Upper lobe of left lung (tissue), 6 donors: ENCODE data around the gene MDP1. TPM values are rescaled to one million over a fixed set of nuclear protein-coding genes. Genes with fewer than 3 reads are reported as not detected.

ENCODE experiments used
- ATAC-seq, 2 donors: fragments of 200-7000 bp; cut with Tn5 transposase; one replicate each; pipeline ENCODE4 v1.9.1; 2022; ENCODE audit warnings: mild to moderate bottlenecking in 2 of 2, moderate library complexity in 2 of 2; ENCODE audit not compliant: low FRiP score in 2 of 2
- DNase-seq, 2 donors: peaks; one replicate each; pipeline ENCODE4 v3.0.0-alpha.2; 2019 to 2020
- H3K27ac ChIP-seq, 4 donors: fragments of 200-600 bp; sonication (generic); one replicate each; pipeline ENCODE4 v1.5.1; 2016 to 2019
- H3K27me3 ChIP-seq, 4 donors: fragments of 200-600 bp; sonication (generic); one replicate each; pipeline ENCODE4 v1.5.1; 2017 to 2019
- H3K36me3 ChIP-seq, 4 donors: fragments of 200-600 bp; sonication (generic); one replicate each; pipeline ENCODE4 v1.5.1; 2016 to 2019
- H3K4me1 ChIP-seq, 4 donors: fragments of 200-600 bp; sonication (generic); one replicate each; pipeline ENCODE4 v1.5.1; 2018 to 2019
- H3K4me3 ChIP-seq, 4 donors: fragments of 200-600 bp; sonication (generic); one replicate each; pipeline ENCODE4 v1.5.1; 2017 to 2019; ENCODE audit warnings: mild to moderate bottlenecking in 2 of 4, moderate library complexity in 1 of 4
- H3K9me3 ChIP-seq, 4 donors: fragments of 200-600 bp; sonication (generic); one replicate each; pipeline ENCODE4 v1.5.1; 2018 to 2019
- CTCF ChIP-seq, 6 experiments: fragments of 450-650 bp in 4 of 6; fragments of 200-600 bp in 2 of 6; sonication (generic) in 2 of 6; IDR thresholded peaks; one replicate each; pipeline ENCODE4 v1.5.1; 2016 to 2019; ENCODE audit warnings: antibody characterized with exemption in 6 of 6
- EP300 ChIP-seq, 4 donors: sonication (generic); formaldehyde crosslinking; IDR thresholded peaks; one replicate each; pipeline ENCODE4 v1.5.1; 2017; ENCODE audit warnings: antibody characterized with exemption in 4 of 4, control low read depth in 2 of 4
- POLR2A ChIP-seq, 4 donors: fragments of 450-650 bp; IDR thresholded peaks; one replicate each; pipeline ENCODE4 v1.5.1; 2016 to 2017; ENCODE audit warnings: antibody characterized with exemption in 4 of 4, mild to moderate bottlenecking in 2 of 4
- POLR2AphosphoS5 ChIP-seq, 2 donors: sonication (generic); formaldehyde crosslinking; IDR thresholded peaks; one replicate each; pipeline ENCODE4 v1.5.1; 2017; ENCODE audit warnings: antibody characterized with exemption in 2 of 2
- WGBS, 2 donors: methylation state at CpG; one replicate each; pipeline ENCODE4 v1.1.5; 2017 to 2018; 5-methylcytosine and 5-hydroxymethylcytosine counted together
- small RNA-seq, 4 donors: library from RNA; depleted of rRNA; stranded (forward); fragments of <200 nt; gene quantifications; one replicate each; pipeline ENCODE3, GENCODE V24; 2016
- total RNA-seq, 6 donors: library from RNA; depleted of rRNA in 4 of 6; stranded (reverse); fragments of >200 nt in 4 of 6; gene quantifications; one replicate each; pipeline versions ENCODE4 v1.1.0 to v1.2.1, GENCODE V29; 2016 to 2021
- donor health status: DM: no; HTN: no; CAD: no; lungs with moderate emphysema.
- donor health status: DM: no; HTN: yes; CAD: no; lungs with severe emphysema.

MDP1 gene
- total RNA-seq, 6 donors from 2014 or later: 8.1 to 21.1 (median 12.7) TPM

- WGBS, 2 donors: 34 to 39% methylated on average over 27 to 54 of the region's 63 CpGs
- TF ChIP-seq CTCF (IDR thresholded peaks at IDR 0.05) (no peak), POLR2A (IDR thresholded peaks at IDR 0.05) (peak in 1 of 4 donors; percentile 35)
- peaks cover 0 to 10% (median 6%) of the 10 kb centered on the region in 4 donors for H3K4me1 ChIP-seq
- peak within 1 kb of the TSS in 3 of 4 donors; percentile 34 to 45 (median 43) for H3K4me3 ChIP-seq
- peaks cover 3 to 75% (median 44%) of the 10 kb centered on the region in 4 donors for H3K36me3 ChIP-seq
- no peaks in the 10 kb centered on the region for H3K9me3 ChIP-seq
- H3K27me3 ChIP-seq: no peaks in the 10 kb centered on the region
- DNase-seq (peak; percentile 84 to 91), ATAC-seq (peak; percentile 72 to 84)
- H3K27ac ChIP-seq: peak within 1 kb of the TSS in 3 of 4 donors; percentile 10 to 52 (median 22)
These were observed 44.2 kb downstream of the MDP1 start, which contains the start of gene REC8 for GRCh38 chr14:24171422-24172260. Gene REC8 (plus strand): TSS chr14:24172080. CDS start chr14:24172553, 473 bp downstream.

DNA sequence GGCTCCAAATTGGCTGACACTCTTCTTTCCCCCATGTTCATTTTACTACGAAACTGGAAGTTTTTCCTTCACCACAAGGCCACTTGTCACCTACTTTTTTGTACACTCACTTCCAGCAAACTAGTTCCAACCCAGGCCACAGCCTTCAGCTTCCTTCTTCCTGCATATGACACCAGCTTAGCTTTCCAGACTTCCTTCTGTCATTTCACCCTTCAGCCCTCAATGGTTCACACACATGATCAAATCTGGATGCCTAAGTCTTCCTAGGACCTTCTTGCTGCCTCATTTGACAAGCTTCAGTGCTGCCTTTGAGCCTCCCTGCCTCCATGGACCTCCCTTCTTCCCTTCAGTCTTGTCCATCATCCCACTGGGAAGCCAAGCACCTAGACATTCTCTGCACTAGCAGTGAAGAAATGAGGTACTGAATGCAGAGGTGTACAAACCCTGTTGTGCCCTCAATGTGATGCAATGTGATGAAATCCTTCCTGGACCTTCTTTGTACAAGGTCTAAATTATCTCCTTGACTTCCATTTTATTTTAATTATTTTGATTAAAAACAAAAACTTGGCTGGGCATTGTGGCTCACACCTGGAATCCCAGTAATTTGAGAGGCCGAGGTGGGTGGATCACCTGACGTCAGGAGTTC is 48.3 kb downstream of the MDP1 start:
- ATAC-seq (no peak), DNase-seq (peak in 1 of 2 donors; percentile 41)
- Histone ChIP-seq H3K9me3 (no peaks in the 10 kb centered on the region), H3K4me1 (peaks cover 18 to 41% (median 20%) of the 10 kb centered on the region in 4 donors), H3K27ac (peak overlapping the region in 2 of 4 donors; percentile 12 to 24), H3K4me3 (no peak overlapping the region), H3K36me3 (peaks cover 35 to 85% (median 61%) of the 10 kb centered on the region in 4 donors), H3K27me3 (no peaks in the 10 kb centered on the region)
- WGBS, 2 donors: 77 to 81% methylated on average over 3 of the region's 3 CpGs
- no peak for TF ChIP-seq EP300 (IDR thresholded peaks at IDR 0.05)

GRCh38 chr14:24165785-24166184 is 50.1 kb downstream of the MDP1 start:
- 82 to 84% methylated on average over 5 of the region's 5 CpGs for WGBS, 2 donors
- no peak overlapping the region for H3K4me3 ChIP-seq
- H3K27ac ChIP-seq: no peak overlapping the region
- H3K27me3 ChIP-seq: no peaks in the 10 kb centered on the region
- H3K9me3 ChIP-seq: no peaks in the 10 kb centered on the region
- DNase-seq (no peak), ATAC-seq (no peak)
- peaks cover 25 to 44% (median 26%) of the 10 kb centered on the region in 4 donors for H3K4me1 ChIP-seq
- no peak for TF ChIP-seq POLR2AphosphoS5 (IDR thresholded peaks at IDR 0.05)
- no peak for TF ChIP-seq EP300 (IDR thresholded peaks at IDR 0.05)
- no peak for TF ChIP-seq CTCF (IDR thresholded peaks at IDR 0.05)
- no peak for TF ChIP-seq POLR2A (IDR thresholded peaks at IDR 0.05)
- peaks cover 35 to 80% (median 57%) of the 10 kb centered on the region in 4 donors for H3K36me3 ChIP-seq

- Histone ChIP-seq H3K27me3 (no peaks in the 10 kb centered on the region), H3K4me3 (no peak overlapping the region), H3K27ac (peak overlapping the region in 1 of 4 donors; percentile 90), H3K9me3 (no peaks in the 10 kb centered on the region), H3K4me1 (peaks cover 30 to 52% (median 31%) of the 10 kb centered on the region in 4 donors), H3K36me3 (peaks cover 35 to 83% (median 62%) of the 10 kb centered on the region in 4 donors)
- DNase-seq (peak in 1 of 2 donors; percentile 70), ATAC-seq (no peak)
- WGBS, 2 donors: 83 to 97% methylated on average over 9 of the region's 14 CpGs
- no peak for TF ChIP-seq POLR2A (IDR thresholded peaks at IDR 0.05)
- no peak for TF ChIP-seq POLR2AphosphoS5 (IDR thresholded peaks at IDR 0.05)
- no peak for TF ChIP-seq EP300 (IDR thresholded peaks at IDR 0.05)
- TF ChIP-seq CTCF (IDR thresholded peaks at IDR 0.05): no peak
These were observed 51.3 kb downstream of the MDP1 start for GRCh38 chr14:24164518-24164991.

Small RNAs within 50 kb of the gene (small RNA-seq; reads per million reads assigned to genes)
- 0 reads per million in 4 donors for gene AL136295.4
- 0 reads per million in 4 donors for gene CHMP4A
- gene IPO4: 0 reads per million in 4 donors
- gene IRF9: 0 reads per million in 4 donors
- gene MDP1: 0 to 0.13 (median 0) reads per million in 4 donors

Other genes with a start within 250 kb of the MDP1 start
- gene DHRS4L2, start 227.1 kb downstream of the MDP1 start, total RNA-seq: 10 to 100 TPM; 13.2 to 27.4 (median 18.2) TPM
- gene CARMIL3, start 164.1 kb downstream of the MDP1 start, total RNA-seq: 10 to 100 TPM in 1 of 6 donors, 1 to 10 TPM in 3, under 1 TPM in 2; 0.39 to 15.7 (median 1.2) TPM
- not detected for gene CPNE6, start 144.5 kb downstream of the MDP1 start, total RNA-seq
- 10 to 100 TPM; 27.2 to 70.3 (median 34.9) TPM for gene PCK2, start 121.8 kb downstream of the MDP1 start, total RNA-seq
- gene DCAF11, start 101.3 kb downstream of the MDP1 start, total RNA-seq: 100 to 1,000 TPM in 2 of 6 donors, 10 to 100 TPM in 4; 68.4 to 138 (median 95.0) TPM
- gene NRL, start 101.1 kb downstream of the MDP1 start, total RNA-seq: 1 to 10 TPM; 2.6 to 9.8 (median 4.4) TPM
- gene FITM1, start 85.4 kb downstream of the MDP1 start, total RNA-seq: under 1 TPM in 4 of 6 donors, not detected in 2; 0.63 to 0.89 (median 0.82) TPM
- gene PSME1, start 79.9 kb downstream of the MDP1 start, total RNA-seq: 100 to 1,000 TPM in 5 of 6 donors, 10 to 100 TPM in 1; 56.6 to 206 (median 142) TPM
- gene EMC9, start 74.5 kb downstream of the MDP1 start, total RNA-seq: 10 to 100 TPM in 5 of 6 donors, 1 to 10 TPM in 1; 8.6 to 13.8 (median 12.0) TPM
- 100 to 1,000 TPM in 3 of 6 donors, 10 to 100 TPM in 3; 58.5 to 144 (median 84.4) TPM for gene PSME2, start 69.5 kb downstream of the MDP1 start, total RNA-seq
- 100 to 1,000 TPM in 2 of 6 donors, 10 to 100 TPM in 4; 52.1 to 173 (median 63.9) TPM for gene RNF31, start 68.6 kb downstream of the MDP1 start, total RNA-seq
- gene IRF9, start 54.8 kb downstream of the MDP1 start, total RNA-seq: 100 to 1,000 TPM in 3 of 6 donors, 10 to 100 TPM in 3; 78.2 to 192 (median 107) TPM
- 10 to 100 TPM; 16.0 to 76.5 (median 29.4) TPM for gene REC8, start 44.0 kb downstream of the MDP1 start, total RNA-seq
- gene IPO4, start 27.2 kb downstream of the MDP1 start, total RNA-seq: 10 to 100 TPM; 20.8 to 50.3 (median 35.2) TPM
- gene TM9SF1, start 20.6 kb downstream of the MDP1 start, total RNA-seq: 10 to 100 TPM; 15.7 to 75.4 (median 53.8) TPM
- 1 to 10 TPM in 1 of 6 donors, not detected in 5; 1.3 TPM for gene TSSK4, start 10.4 kb downstream of the MDP1 start, total RNA-seq
- 100 to 1,000 TPM in 1 of 6 donors, 10 to 100 TPM in 5; 39.9 to 112 (median 61.5) TPM for gene CHMP4A, start 2.6 kb downstream of the MDP1 start, total RNA-seq
- 100 to 1,000 TPM in 4 of 6 donors, 10 to 100 TPM in 2; 39.8 to 144 (median 121) TPM for gene NEDD8, start 16.3 kb upstream of the MDP1 start, total RNA-seq
- gene GMPR2, start 16.9 kb upstream of the MDP1 start, total RNA-seq: 10 to 100 TPM; 26.2 to 76.9 (median 47.2) TPM
- gene TINF2, start 26.6 kb upstream of the MDP1 start, total RNA-seq: 100 to 1,000 TPM in 1 of 6 donors, 10 to 100 TPM in 5; 46.1 to 109 (median 86.4) TPM
- gene TGM1, start 47.1 kb upstream of the MDP1 start, total RNA-seq: 10 to 100 TPM in 4 of 6 donors, 1 to 10 TPM in 2; 9.1 to 29.2 (median 11.1) TPM
- gene RABGGTA, start 55.5 kb upstream of the MDP1 start, total RNA-seq: 100 to 1,000 TPM in 1 of 6 donors, 10 to 100 TPM in 5; 22.7 to 125 (median 58.9) TPM
- gene DHRS1, start 83.7 kb upstream of the MDP1 start, total RNA-seq: 10 to 100 TPM; 23.0 to 60.3 (median 32.8) TPM
- gene NOP9, start 83.8 kb upstream of the MDP1 start, total RNA-seq: 10 to 100 TPM; 13.3 to 31.4 (median 22.6) TPM
- 10 to 100 TPM in 5 of 6 donors, 1 to 10 TPM in 1; 9.4 to 14.8 (median 12.8) TPM for gene CIDEB, start 91.9 kb upstream of the MDP1 start, total RNA-seq
- gene LTB4R2, start 94.1 kb upstream of the MDP1 start, total RNA-seq: 10 to 100 TPM in 4 of 6 donors, 1 to 10 TPM in 2; 6.2 to 49.2 (median 10.9) TPM
- gene LTB4R, start 95.4 kb upstream of the MDP1 start, total RNA-seq: 10 to 100 TPM; 11.1 to 71.2 (median 17.7) TPM
- gene ADCY4, start 119.0 kb upstream of the MDP1 start, total RNA-seq: 100 to 1,000 TPM in 2 of 6 donors, 10 to 100 TPM in 4; 22.4 to 159 (median 43.7) TPM
- gene RIPK3, start 123.9 kb upstream of the MDP1 start, total RNA-seq: 10 to 100 TPM; 16.1 to 92.2 (median 29.1) TPM
- 10 to 100 TPM in 5 of 6 donors, 1 to 10 TPM in 1; 8.5 to 98.5 (median 42.1) TPM for gene NFATC4, start 152.1 kb upstream of the MDP1 start, total RNA-seq
- 10 to 100 TPM in 5 of 6 donors, 1 to 10 TPM in 1; 5.5 to 18.7 (median 14.4) TPM for gene NYNRIN, start 182.9 kb upstream of the MDP1 start, total RNA-seq
- 1 to 10 TPM; 1.1 to 4.2 (median 3.1) TPM for gene CBLN3, start 213.6 kb upstream of the MDP1 start, total RNA-seq
- gene KHNYN, start 213.9 kb upstream of the MDP1 start, total RNA-seq: 100 to 1,000 TPM in 1 of 6 donors, 10 to 100 TPM in 5; 43.9 to 136 (median 66.4) TPM
- gene SDR39U1, start 226.7 kb upstream of the MDP1 start, total RNA-seq: 10 to 100 TPM; 34.9 to 88.0 (median 52.6) TPM